Eye (tissue), 1 donor: ENCODE data around the gene EAPP.
"Not testable (repeated sequence)": the region's sequence is repeated elsewhere in the genome, so short reads cannot be mapped to it uniquely, and the experiment has no call there.

Source experiments
- DNase-seq: peaks from one replicate; pipeline ENCODE4 v3.0.0-alpha.2; 2015

EAPP gene

GRCh38 chr14:34482463-34482862 lies 57.0 kb downstream of the EAPP start:
- no peak for DNase-seq

GRCh38 chr14:34479694-34480093 lies 59.8 kb downstream of the EAPP start:
- no peak for DNase-seq

GRCh38 chr14:34478261-34478660 lies 61.2 kb downstream of the EAPP start:
- DNase-seq: no peak

GRCh38 chr14:34476036-34476435 lies 63.5 kb downstream of the EAPP start:
- DNase-seq: not testable (repeated sequence)

- no peak for DNase-seq
These were observed 64.3 kb downstream of the EAPP start for GRCh38 chr14:34475163-34475562.

- DNase-seq: no peak
These were observed 65.3 kb downstream of the EAPP start for GRCh38 chr14:34474187-34474679.

GRCh38 chr14:34472706-34473279 lies 66.7 kb downstream of the EAPP start:
- DNase-seq: no peak

GRCh38 chr14:34470319-34470718 lies 69.2 kb downstream of the EAPP start:
- DNase-seq: no peak

- no peak for DNase-seq
These were observed 72.8 kb downstream of the EAPP start for GRCh38 chr14:34466691-34467090.
